ENCODE data around the gene WDTC1. TPM values are rescaled to one million over a fixed set of nuclear protein-coding genes. Genes with fewer than 3 reads are reported as not detected.

Gene WDTC1
- total and polyA plus RNA-seq, 2 of the 8 experiments (the other 6 are each of a cell fraction or from before 2014, with no cell fraction given), result 7.5 to 18.7 TPM

DNA sequence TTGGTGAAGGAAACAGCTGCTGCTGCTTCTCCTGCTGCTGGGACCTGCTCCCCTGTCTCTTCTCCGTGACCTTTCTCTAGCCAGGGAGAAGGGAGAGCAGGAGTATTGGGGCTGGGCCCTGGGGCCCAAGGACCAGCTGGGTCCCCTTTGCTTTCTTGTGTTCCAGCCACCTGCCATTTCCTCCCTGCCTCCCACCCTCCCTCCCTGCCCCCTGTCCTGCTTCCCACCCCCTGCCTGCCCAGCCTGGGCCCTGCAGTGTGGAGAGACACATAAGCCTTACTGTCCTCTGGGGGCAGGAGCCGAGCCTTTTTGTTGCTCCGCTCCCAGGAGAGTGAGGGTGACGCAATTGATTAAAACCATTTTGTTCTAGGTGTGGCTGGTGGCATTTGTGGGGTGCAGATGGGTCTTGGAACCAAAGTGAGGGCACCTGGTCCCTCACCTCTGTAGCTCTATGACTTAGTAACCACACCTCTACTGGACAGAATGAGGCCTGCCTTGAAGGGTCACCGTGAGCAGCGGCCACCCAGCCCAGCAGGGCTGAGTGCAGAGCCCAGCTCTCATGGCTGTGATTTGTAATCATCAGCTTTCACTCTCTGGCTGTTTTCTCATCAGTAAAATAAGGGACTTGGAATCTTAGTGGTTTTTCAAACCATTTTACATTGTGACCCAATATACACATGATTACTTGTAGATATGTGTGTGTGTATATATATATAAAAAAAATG lies 73.6 kb downstream of the WDTC1 start (continued):
- TF ChIP-seq RFX5 (IDR thresholded peaks at IDR 0.05; ENCODE audit: borderline replicate concordance, low read depth, low read length) (no peak), GTF2F1 (IDR thresholded peaks at IDR 0.05; ENCODE audit: borderline replicate concordance, low read depth, low read length) (no peak)
- TF ChIP-seq, protein P1, sequence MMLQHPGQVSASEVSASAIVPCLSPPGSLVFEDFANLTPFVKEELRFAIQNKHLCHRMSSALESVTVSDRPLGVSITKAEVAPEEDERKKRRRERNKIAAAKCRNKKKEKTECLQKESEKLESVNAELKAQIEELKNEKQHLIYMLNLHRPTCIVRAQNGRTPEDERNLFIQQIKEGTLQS (IDR thresholded peaks at IDR 0.05; ENCODE audit: insufficient read depth, low read depth, low read length), result 0 out of 2 replicates have a peak, but pooled peaks have one; percentile 15
